GM18505 (cell line): Measurements from ENCODE around the gene DRD4.
"Not testable (repeated sequence)": the region's sequence is repeated elsewhere in the genome, so short reads cannot be mapped to it uniquely, and the experiment has no call there.

Experiments used
- ATAC-seq: cut with Tn5 transposase; IDR thresholded peaks from one replicate; pipeline ENCODE4 v1.9.1; 2021; ENCODE audit not compliant: unreplicated experiment
- POLR2A ChIP-seq: IDR thresholded peaks from 4 replicates; pipeline ENCODE4 v1.6.1; 2011; ENCODE audit warnings: borderline replicate concordance; ENCODE audit not compliant: insufficient read depth, insufficient read length; ENCODE audit errors: extremely low read depth

DRD4 gene

DNA sequence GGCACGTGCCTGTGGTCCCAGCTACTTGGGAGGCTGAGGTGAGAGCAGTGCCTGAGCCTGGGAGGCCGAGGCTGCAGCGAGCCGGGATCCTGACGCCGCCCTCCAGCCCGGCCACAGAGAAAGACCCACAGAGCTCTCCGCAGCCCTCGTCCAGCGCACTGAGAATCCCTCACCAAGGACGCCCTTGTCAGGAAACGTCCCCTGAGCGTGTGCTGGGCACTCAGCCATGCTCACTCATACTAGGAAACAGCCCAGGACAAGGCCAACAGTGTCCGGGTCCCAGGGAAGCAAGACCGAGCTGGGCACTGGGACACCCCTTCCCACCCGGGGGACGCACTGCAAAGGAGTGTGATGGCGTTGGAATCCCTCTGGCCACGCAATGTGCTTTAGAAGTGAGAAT is 43.4 kb downstream of the DRD4 start:
- no peak for ATAC-seq

DNA sequence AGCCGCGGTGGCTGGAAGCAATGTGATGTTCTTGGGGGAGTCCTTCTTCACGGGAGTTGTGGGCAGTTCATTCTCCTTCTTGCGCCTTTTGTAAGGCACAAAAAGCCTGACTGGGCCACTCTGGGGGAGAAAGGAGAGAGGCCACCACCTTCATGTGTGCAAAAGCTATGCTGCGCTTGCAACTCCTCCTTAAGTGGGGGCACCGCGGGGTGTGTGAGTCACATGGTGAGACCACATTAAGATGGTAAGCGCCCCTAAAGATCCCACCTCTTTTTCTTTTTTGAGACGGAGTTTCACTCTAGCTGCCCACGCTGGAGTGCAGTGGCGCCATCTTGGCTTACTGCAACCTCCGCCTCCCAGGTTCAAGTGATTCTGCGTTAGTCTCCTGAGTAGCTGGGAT is 43.9 kb downstream of the DRD4 start:
- TF ChIP-seq POLR2A: no peak

More for the DNA sequence above, 43.4 kb downstream of the DRD4 start:
- no peak for TF ChIP-seq POLR2A

DNA sequence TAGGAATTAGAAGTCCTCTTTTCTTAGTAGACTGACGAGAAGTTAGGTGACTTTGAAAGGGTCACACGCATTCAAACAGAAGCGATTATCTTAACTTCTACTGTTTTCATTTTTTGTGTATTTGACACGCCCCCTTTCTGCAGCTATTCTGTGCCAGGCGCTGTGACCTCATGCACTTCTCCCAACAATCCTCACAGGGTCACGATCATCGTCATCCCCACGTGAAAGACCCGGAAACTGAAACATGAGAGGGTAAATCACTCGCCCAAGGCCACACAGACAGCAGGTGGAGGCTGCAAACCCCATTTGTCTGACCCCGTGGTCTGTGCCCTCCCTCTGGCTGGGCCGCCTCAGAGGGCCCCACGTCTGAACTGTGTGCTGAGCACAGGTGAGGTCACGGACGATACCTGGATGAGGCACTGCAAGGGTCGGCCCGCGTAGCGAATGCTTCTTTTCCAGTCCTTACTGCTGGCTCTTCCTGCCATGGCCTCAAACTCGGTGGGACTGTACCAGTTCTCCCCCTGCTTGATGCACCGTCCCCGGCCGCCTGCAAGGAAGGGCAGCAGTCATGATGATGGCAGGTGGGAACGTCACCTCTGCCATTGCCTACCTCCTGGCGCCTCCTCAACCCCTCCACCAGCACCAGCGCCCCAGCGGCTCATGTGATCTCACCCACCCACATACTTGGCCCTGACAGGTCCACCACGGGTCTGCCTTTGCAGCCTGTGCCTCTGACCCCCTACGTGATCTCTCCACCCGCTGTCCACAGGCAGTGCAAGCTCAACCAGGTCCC is 49.6 kb downstream of the DRD4 start:
- TF ChIP-seq POLR2A: no peak
- ATAC-seq: no peak

More for the DNA sequence above, 43.9 kb downstream of the DRD4 start:
- no peak for ATAC-seq

DNA sequence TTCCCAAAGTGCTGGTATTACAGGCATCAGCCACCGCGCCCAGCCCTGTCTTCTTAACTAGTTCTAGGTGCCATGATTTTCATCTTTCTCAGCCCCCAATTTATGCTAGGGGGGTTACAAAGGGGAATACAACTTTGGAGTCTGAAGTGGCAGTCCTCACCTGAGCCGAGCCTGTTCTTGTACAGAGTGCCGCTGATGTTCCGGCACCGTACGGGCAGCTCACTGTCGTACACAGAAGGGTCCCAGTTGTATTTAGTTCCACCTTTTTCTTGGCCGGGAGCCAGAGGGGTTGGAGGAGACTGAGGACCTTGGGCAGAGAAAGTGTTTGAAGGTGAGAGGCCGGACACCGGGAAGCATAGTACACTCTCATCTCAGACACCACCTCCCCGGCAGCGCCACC is 50.7 kb downstream of the DRD4 start:
- no peak for ATAC-seq
- no peak for TF ChIP-seq POLR2A

DNA sequence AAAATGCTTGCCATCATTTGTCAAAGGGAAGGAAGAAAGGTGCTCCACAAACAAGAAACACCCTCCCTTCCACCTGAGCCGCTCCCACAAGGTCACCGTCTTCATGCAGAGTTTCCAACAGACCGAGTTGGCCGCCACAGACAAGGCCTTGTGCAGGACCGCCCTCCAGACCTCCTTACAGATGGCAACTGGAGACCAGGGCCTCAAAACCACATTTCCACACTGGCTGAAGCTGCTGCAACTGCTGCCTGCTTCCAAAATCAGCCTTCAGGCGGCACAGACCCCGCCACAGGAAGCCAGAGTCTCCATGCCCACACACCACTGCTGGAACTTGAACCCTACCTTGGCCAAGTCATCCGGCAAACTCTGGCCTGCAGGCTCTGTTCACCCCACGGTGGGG is 51.6 kb downstream of the DRD4 start:
- ATAC-seq: no peak
- TF ChIP-seq POLR2A: no peak

DNA sequence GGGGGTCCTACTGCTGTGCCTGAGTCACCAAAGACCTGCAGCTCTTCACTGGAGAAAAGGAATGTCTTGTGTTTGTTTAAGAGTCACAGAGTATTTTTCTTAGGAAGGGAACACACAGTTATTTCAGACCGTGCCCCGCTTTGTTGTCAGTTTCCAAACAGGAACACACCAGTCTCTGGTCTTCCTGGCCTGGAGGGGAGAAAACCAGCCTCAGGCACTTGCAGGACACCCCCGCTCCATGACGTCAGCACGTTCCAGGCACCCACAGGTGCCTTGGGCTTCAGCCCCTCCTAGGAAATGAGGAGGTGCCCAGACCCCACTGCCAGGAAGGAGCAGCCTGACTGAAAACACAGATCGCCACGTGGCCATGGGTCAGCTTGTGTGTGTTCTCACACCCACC is 52.6 kb downstream of the DRD4 start:
- ATAC-seq: no peak
- no peak for TF ChIP-seq POLR2A

DNA sequence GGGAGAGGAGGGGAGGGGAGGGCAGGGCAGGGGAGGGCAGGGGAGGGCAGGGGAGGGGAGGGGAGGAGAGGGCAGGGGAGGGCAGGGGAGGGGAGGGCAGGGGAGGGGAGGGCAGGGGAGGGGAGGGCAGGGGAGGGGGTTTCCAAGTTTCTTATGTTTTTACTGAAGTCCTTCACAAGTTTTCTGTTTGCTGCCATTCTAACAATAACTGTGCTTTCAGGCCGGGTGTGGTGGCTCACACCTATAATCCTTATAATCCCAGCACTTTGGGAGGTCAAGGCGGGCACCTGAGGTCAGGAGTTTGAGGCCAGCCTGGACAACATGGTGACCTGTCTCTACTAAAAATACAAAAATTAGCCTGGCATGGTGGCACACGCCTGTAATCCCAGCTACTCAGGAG is 53.2 kb downstream of the DRD4 start:
- not testable (repeated sequence) for ATAC-seq
